ENCODE data around the gene ATP5MK.
A peak's percentile ranks its signal among the peaks of the same experiment; 100 is the strongest.

The ATP5MK gene

GRCh38 chr10:103396067-103396788 is at the start of gene ATP5MK, which contains the start of gene PDCD11:
Gene ATP5MK, minus strand, starts transcription at chr10:103396475. Its CDS starts 4,018 bp downstream, at chr10:103392457.
Gene PDCD11, plus strand, starts transcription at chr10:103396626. Its CDS starts 1,801 bp downstream, at chr10:103398427.
- peak; percentile 20 for TF ChIP-seq CTCF (IDR thresholded peaks at IDR 0.05; ENCODE audit: low read depth, low read length)
- DNase-seq (ENCODE audit: extremely low read depth, low read depth), result peak; percentile 87

- DNase-seq (ENCODE audit: extremely low read depth, low read depth), result no peak
- no peak for TF ChIP-seq CTCF (IDR thresholded peaks at IDR 0.05; ENCODE audit: low read depth, low read length)
Observed at GRCh38 chr10:103445366-103445765, 49.1 kb upstream of the ATP5MK start.

GRCh38 chr10:103444478-103444877 is 48.2 kb upstream of the ATP5MK start:
- TF ChIP-seq CTCF (IDR thresholded peaks at IDR 0.05; ENCODE audit: low read depth, low read length), result no peak
- DNase-seq (ENCODE audit: extremely low read depth, low read depth), result no peak

- no peak for DNase-seq (ENCODE audit: extremely low read depth, low read depth)
- no peak for TF ChIP-seq CTCF (IDR thresholded peaks at IDR 0.05; ENCODE audit: low read depth, low read length)
Observed at GRCh38 chr10:103443475-103444185, 47.4 kb upstream of the ATP5MK start.

GRCh38 chr10:103442031-103442461 is 45.8 kb upstream of the ATP5MK start:
- no peak for DNase-seq (ENCODE audit: extremely low read depth, low read depth)
- no peak for TF ChIP-seq CTCF (IDR thresholded peaks at IDR 0.05; ENCODE audit: low read depth, low read length)

GRCh38 chr10:103441611-103442010 is 45.3 kb upstream of the ATP5MK start:
- DNase-seq (ENCODE audit: extremely low read depth, low read depth), result no peak
- TF ChIP-seq CTCF (IDR thresholded peaks at IDR 0.05; ENCODE audit: low read depth, low read length), result no peak

- TF ChIP-seq CTCF (IDR thresholded peaks at IDR 0.05; ENCODE audit: low read depth, low read length), result no peak
- DNase-seq (ENCODE audit: extremely low read depth, low read depth), result no peak
Observed at GRCh38 chr10:103441206-103441605, 44.9 kb upstream of the ATP5MK start.

Data from AG09319 (cell line).